ENCODE data around the gene HTR4.

The HTR4 gene

DNA sequence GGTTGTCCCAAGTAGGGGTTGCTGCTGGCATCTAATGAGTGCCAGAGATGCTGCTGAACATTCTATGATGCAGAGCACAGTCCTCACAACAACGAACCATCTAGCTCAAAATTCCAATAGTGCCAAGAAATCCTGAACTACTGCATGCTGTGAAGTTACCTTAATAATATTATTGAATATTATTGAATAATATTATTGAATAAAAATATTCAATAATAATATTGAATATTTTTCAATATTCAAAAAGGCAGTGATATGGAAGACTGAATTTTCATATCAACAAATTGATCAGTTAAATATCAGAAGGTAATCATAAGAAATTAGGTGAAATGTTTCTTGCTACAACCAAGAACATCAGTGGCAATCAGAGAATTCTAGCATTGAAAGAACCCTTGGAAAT is 2.8 kb downstream of the HTR4 start:
- ChIA-PET POLR2A (no interaction called here), CTCF (interaction anchor here (1.2 kb wide), 1 partner anchor 28 kb away, joined by 3 read pairs; no protein-coding TSS in a partner anchor)
- DNase-seq (ENCODE audit: extremely low spot score), result no peak
- TF ChIP-seq, protein P1, sequence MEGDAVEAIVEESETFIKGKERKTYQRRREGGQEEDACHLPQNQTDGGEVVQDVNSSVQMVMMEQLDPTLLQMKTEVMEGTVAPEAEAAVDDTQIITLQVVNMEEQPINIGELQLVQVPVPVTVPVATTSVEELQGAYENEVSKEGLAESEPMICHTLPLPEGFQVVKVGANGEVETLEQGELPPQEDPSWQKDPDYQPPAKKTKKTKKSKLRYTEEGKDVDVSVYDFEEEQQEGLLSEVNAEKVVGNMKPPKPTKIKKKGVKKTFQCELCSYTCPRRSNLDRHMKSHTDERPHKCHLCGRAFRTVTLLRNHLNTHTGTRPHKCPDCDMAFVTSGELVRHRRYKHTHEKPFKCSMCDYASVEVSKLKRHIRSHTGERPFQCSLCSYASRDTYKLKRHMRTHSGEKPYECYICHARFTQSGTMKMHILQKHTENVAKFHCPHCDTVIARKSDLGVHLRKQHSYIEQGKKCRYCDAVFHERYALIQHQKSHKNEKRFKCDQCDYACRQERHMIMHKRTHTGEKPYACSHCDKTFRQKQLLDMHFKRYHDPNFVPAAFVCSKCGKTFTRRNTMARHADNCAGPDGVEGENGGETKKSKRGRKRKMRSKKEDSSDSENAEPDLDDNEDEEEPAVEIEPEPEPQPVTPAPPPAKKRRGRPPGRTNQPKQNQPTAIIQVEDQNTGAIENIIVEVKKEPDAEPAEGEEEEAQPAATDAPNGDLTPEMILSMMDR (IDR thresholded peaks at IDR 0.05; ENCODE audit: control extremely low read depth, extremely low read depth, low read depth, missing control alignments), result no peak

GRCh38 chr5:148645527-148645926 is 8.8 kb downstream of the HTR4 start:
- POLR2A ChIA-PET, result no interaction called here
- DNase-seq (ENCODE audit: extremely low spot score), result no peak
- TF ChIP-seq, protein P1 (IDR thresholded peaks at IDR 0.05; ENCODE audit: control extremely low read depth, extremely low read depth, low read depth, missing control alignments), result no peak
- CTCF ChIA-PET, result no interaction called here

DNA sequence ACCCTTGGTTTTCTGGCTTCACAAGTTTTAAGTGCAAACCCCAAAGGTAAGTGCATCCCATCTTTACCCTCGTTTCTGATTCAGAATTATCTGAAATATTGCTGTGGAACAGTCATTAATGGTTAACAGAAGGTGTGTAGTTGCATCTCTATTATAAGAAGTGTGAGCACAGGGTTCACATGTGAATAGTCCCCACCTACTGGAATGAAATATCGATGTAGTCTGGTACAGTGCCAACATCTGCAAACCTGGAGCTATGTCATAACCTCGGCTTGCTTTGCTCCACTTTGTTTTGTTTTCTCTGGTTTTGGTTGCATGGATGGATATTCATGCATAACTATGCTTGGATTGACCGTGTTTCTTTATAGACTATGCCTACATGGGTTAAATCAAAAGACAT is 12.6 kb downstream of the HTR4 start:
- TF ChIP-seq, protein P1 (IDR thresholded peaks at IDR 0.05; ENCODE audit: control extremely low read depth, extremely low read depth, low read depth, missing control alignments), result no peak
- CTCF ChIA-PET, result interaction anchor here (1.7 kb wide), 1 partner anchor 89 kb away, joined by 6 read pairs; no protein-coding TSS in a partner anchor
- no peak for DNase-seq (ENCODE audit: extremely low spot score)
- POLR2A ChIA-PET, result no interaction called here

DNA sequence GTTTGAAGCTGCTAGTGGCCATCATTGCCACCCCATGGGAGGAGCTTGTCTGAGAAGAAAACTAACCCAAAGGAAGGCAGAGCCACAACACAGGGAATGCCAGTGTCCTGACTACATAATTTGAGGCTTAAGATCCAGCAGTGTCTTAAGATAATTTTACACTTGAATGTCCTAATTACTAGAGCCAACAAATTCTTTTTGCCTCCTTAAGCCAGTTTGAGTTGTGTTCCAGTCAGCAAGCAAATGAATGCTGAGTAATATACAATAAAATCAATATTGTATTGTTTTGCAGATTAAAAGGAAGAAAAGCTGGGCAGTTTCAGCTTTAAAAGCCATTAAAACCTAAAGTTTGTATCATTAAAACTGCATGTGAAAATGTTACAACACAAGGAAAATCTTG is 13.9 kb downstream of the HTR4 start:
- ChIA-PET POLR2A (no interaction called here), CTCF (interaction anchor here (1.7 kb wide), 1 partner anchor 90 kb away, joined by 6 read pairs; no protein-coding TSS in a partner anchor)
- DNase-seq (ENCODE audit: extremely low spot score), result no peak
- TF ChIP-seq, protein P1 (IDR thresholded peaks at IDR 0.05; ENCODE audit: control extremely low read depth, extremely low read depth, low read depth, missing control alignments), result no peak

GRCh38 chr5:148639081-148639480 is 15.2 kb downstream of the HTR4 start:
- POLR2A ChIA-PET, result no interaction called here
- TF ChIP-seq, protein P1 (IDR thresholded peaks at IDR 0.05; ENCODE audit: control extremely low read depth, extremely low read depth, low read depth, missing control alignments), result no peak
- no peak for DNase-seq (ENCODE audit: extremely low spot score)
- CTCF ChIA-PET, result no interaction called here

- CTCF ChIA-PET, result interaction anchor here (1.5 to 1.6 kb wide), 2 partner anchors 10 to 16 kb away, joined by 3 read pairs; no protein-coding TSS in a partner anchor
- TF ChIP-seq, protein P1 (IDR thresholded peaks at IDR 0.05; ENCODE audit: control extremely low read depth, extremely low read depth, low read depth, missing control alignments), result no peak
Measured at GRCh38 chr5:148636353-148636752, 18.0 kb downstream of the HTR4 start.

More at GRCh38 chr5:148636353-148636752, 18.0 kb downstream of the HTR4 start:
- POLR2A ChIA-PET, result no interaction called here
- DNase-seq (ENCODE audit: extremely low spot score), result no peak

All from GM10248 (cell line).